Upper lobe of left lung (tissue), 4 donors: ENCODE data around the gene FOCAD.

Source experiments
- POLR2A ChIP-seq, 4 donors: fragments of 450-650 bp; IDR thresholded peaks; one replicate each; pipeline ENCODE4 v1.5.1; 2016 to 2017; ENCODE audit warnings: antibody characterized with exemption in 4 of 4, mild to moderate bottlenecking in 2 of 4
- TF ChIP-seq, protein P1 (sequence below), 6 experiments: fragments of 450-650 bp in 4 of 6; fragments of 200-600 bp in 2 of 6; sonication (generic) in 2 of 6; IDR thresholded peaks; one replicate each; pipeline ENCODE4 v1.5.1; 2016 to 2019; ENCODE audit warnings: antibody characterized with exemption in 6 of 6

DNA sequence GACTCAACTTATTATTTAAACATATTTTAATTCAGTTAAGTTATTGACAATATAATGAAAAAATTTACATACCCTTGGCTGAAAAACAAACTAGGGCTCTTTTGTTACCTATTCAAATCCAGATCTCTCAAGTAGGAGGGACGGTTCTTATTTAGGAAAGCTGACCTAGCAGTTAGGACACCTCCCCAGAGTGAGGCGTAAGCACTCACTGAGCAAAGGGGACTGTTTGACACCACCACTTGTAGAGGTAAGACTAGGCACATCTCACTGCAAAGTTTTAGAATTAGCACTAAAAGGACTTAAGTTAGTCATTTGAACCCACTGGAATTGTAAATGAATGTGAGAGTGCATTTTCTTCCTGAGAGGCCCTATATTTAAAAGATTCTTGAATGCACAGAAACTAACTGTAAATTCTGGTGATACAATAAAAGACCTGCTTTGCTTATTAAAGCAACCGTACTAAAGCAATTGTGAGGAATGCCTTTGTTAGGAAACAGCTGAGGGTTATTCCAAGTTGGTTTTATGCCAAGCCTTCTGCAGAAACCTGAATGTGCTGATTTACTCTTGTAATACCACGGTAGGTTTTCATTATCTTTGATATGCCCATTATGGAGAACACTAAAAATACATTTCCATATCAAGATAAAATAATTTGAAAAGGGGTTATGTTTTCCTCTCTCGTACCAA lies 331.2 kb downstream of the FOCAD start:
- TF ChIP-seq, protein P1, sequence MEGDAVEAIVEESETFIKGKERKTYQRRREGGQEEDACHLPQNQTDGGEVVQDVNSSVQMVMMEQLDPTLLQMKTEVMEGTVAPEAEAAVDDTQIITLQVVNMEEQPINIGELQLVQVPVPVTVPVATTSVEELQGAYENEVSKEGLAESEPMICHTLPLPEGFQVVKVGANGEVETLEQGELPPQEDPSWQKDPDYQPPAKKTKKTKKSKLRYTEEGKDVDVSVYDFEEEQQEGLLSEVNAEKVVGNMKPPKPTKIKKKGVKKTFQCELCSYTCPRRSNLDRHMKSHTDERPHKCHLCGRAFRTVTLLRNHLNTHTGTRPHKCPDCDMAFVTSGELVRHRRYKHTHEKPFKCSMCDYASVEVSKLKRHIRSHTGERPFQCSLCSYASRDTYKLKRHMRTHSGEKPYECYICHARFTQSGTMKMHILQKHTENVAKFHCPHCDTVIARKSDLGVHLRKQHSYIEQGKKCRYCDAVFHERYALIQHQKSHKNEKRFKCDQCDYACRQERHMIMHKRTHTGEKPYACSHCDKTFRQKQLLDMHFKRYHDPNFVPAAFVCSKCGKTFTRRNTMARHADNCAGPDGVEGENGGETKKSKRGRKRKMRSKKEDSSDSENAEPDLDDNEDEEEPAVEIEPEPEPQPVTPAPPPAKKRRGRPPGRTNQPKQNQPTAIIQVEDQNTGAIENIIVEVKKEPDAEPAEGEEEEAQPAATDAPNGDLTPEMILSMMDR (IDR thresholded peaks at IDR 0.05): no peak
- no peak for TF ChIP-seq POLR2A (IDR thresholded peaks at IDR 0.05)
